HL-60 (cell line): ENCODE results near the gene KHDC4.

Source experiments
- GABPA ChIP-seq: IDR thresholded peaks from 2 replicates; pipeline ENCODE4 v1.6.1; 2012; ENCODE audit warnings: low read depth
- POLR2AphosphoS5 ChIP-seq: IDR thresholded peaks from 2 replicates; pipeline ENCODE4 v1.6.1; 2012; ENCODE audit warnings: low read depth
- SPI1 ChIP-seq: IDR thresholded peaks from 2 replicates; pipeline ENCODE4 v1.6.1; 2012; ENCODE audit warnings: low read depth, mild to moderate bottlenecking, borderline replicate concordance
- TF ChIP-seq, protein P1 (sequence below): IDR thresholded peaks from one replicate; pipeline ENCODE4 v1.5.1; 2011; ENCODE audit warnings: low read length, control low read depth, inconsistent platforms; ENCODE audit not compliant: insufficient read depth
- TF ChIP-seq, protein P2 (sequence below): IDR thresholded peaks from 2 replicates; pipeline ENCODE4 v1.6.1; 2012; ENCODE audit warnings: low read depth; ENCODE audit not compliant: insufficient replicate concordance

DNA sequence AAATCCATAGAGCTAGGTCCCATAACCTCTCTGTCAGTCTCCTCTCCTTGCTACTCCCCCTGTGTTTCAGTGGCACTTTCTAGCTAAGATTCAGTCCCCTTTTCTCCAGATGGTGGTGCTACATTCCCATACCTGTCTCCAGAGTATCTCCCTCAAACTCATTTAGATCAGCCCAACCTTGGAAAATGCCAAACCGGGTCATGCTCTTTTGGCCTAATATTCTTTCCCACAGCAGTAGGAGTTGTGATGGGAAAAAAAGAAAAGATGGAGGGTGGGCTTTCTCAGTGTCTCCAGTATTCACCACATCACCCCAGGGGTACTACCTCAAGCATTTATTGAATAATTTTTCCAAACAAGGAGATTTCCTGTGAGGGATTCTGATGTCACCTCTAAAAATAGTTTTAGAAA is 4.0 kb upstream of the KHDC4 start:
- TF ChIP-seq, protein P1, sequence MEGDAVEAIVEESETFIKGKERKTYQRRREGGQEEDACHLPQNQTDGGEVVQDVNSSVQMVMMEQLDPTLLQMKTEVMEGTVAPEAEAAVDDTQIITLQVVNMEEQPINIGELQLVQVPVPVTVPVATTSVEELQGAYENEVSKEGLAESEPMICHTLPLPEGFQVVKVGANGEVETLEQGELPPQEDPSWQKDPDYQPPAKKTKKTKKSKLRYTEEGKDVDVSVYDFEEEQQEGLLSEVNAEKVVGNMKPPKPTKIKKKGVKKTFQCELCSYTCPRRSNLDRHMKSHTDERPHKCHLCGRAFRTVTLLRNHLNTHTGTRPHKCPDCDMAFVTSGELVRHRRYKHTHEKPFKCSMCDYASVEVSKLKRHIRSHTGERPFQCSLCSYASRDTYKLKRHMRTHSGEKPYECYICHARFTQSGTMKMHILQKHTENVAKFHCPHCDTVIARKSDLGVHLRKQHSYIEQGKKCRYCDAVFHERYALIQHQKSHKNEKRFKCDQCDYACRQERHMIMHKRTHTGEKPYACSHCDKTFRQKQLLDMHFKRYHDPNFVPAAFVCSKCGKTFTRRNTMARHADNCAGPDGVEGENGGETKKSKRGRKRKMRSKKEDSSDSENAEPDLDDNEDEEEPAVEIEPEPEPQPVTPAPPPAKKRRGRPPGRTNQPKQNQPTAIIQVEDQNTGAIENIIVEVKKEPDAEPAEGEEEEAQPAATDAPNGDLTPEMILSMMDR = peak; percentile 66
- TF ChIP-seq GABPA = no peak
- TF ChIP-seq POLR2AphosphoS5 = no peak
- TF ChIP-seq SPI1 = no peak
- TF ChIP-seq, protein P2, sequence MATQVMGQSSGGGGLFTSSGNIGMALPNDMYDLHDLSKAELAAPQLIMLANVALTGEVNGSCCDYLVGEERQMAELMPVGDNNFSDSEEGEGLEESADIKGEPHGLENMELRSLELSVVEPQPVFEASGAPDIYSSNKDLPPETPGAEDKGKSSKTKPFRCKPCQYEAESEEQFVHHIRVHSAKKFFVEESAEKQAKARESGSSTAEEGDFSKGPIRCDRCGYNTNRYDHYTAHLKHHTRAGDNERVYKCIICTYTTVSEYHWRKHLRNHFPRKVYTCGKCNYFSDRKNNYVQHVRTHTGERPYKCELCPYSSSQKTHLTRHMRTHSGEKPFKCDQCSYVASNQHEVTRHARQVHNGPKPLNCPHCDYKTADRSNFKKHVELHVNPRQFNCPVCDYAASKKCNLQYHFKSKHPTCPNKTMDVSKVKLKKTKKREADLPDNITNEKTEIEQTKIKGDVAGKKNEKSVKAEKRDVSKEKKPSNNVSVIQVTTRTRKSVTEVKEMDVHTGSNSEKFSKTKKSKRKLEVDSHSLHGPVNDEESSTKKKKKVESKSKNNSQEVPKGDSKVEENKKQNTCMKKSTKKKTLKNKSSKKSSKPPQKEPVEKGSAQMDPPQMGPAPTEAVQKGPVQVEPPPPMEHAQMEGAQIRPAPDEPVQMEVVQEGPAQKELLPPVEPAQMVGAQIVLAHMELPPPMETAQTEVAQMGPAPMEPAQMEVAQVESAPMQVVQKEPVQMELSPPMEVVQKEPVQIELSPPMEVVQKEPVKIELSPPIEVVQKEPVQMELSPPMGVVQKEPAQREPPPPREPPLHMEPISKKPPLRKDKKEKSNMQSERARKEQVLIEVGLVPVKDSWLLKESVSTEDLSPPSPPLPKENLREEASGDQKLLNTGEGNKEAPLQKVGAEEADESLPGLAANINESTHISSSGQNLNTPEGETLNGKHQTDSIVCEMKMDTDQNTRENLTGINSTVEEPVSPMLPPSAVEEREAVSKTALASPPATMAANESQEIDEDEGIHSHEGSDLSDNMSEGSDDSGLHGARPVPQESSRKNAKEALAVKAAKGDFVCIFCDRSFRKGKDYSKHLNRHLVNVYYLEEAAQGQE = no peak
